GM12865 (cell line): ENCODE measurements around the gene CEP128.

Experiments
- DNase-seq: peaks from one replicate; pipeline ENCODE4 v3.0.0; 2010; ENCODE audit warnings: low read depth
- H3K4me3 ChIP-seq: 2 replicates; pipeline ENCODE4 v1.5.1; 2011; ENCODE audit warnings: mild to moderate bottlenecking, low read depth, low read length, control low read depth
- CTCF ChIP-seq: IDR thresholded peaks from 2 replicates; pipeline ENCODE4 v1.5.1; 2011; ENCODE audit warnings: low read length, control low read depth, low read depth, inconsistent platforms; ENCODE audit not compliant: insufficient read depth; ENCODE audit errors: missing control alignments

Gene CEP128

GRCh38 chr14:80754696-80755095 lies 186.8 kb downstream of the CEP128 start:
- no peak for DNase-seq
- TF ChIP-seq CTCF: no peak
- no peak overlapping the region for H3K4me3 ChIP-seq

GRCh38 chr14:80751285-80751684 lies 190.3 kb downstream of the CEP128 start:
- no peak for DNase-seq
- TF ChIP-seq CTCF: no peak
- H3K4me3 ChIP-seq: no peak overlapping the region

DNA sequence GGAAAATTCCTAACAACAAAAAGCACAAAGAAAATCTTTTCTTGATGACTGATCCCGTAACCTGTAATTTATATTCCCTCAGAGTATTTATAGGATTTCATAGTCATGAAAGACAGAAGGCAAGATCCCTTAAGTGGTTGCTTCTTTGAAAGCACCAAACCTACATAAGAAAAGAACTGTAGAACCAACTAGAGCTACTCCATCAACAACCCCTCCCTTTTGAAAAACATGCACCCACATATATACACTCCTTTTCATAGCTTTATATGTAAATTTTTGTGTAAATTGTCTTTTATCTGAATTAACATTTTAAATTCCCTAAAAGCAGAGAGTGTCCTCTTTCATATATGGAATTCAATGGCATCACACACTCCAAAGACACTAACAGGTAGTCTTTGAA lies 215.3 kb downstream of the CEP128 start:
- no peak for TF ChIP-seq CTCF
- H3K4me3 ChIP-seq: no peak overlapping the region
- no peak for DNase-seq

DNA sequence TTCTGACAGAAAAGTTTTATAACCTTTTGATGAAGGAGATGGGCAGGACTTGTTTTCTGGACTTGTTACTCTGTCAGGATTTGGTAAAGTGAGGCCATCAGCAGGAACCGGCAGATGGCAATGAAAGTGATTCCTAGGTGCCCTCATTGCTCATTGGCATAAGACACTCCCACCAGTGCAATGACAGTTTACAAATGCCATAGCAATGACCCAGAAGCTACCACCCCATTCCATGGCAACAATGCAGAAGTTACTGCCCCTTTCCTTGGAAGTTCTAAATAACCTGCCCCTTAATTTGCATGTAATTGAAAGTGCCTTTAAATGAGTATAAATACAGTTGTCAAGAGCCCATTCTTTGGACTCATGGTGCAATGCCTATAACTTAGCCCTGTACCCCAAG lies 222.6 kb downstream of the CEP128 start:
- no peak for TF ChIP-seq CTCF
- DNase-seq: no peak
- H3K4me3 ChIP-seq: no peak overlapping the region

DNA sequence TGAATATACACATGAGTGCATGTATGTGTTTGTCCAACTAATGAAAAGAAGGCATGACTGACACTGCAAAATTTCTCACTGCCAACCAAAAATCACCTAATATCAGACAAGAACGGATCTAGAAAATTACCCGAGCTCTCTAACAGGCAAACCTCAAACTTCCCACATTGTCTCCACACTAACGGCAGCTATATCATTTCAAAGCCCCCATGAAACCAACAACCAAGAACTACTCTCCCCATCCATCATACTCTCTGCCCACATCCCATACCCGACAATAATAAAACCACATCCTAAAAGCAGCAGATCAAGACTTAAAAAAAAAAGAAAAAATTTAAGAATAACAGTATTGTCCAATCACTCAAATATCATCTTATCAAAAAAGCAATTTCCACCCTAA lies 227.1 kb downstream of the CEP128 start:
- no peak for DNase-seq
- no peak for TF ChIP-seq CTCF
- H3K4me3 ChIP-seq: no peak overlapping the region

- no peak for TF ChIP-seq CTCF
- no peak for DNase-seq
- H3K4me3 ChIP-seq: no peak overlapping the region
Observed at GRCh38 chr14:80713076-80713850, 228.3 kb downstream of the CEP128 start.
